Activated T-helper 1 cell treated with Interleukin-2 at 50 U/mL for 16 hours (primary cell): ENCODE results near the gene GJB1.
"Not testable (repeated sequence)": the region's sequence is repeated elsewhere in the genome, so short reads cannot be mapped to it uniquely, and the experiment has no call there.

ENCODE experiments used
- DNase-seq: peaks from one replicate; pipeline ENCODE4 v3.0.0-alpha.2; 2020; ENCODE audit warnings: low read depth

GJB1 gene

DNA sequence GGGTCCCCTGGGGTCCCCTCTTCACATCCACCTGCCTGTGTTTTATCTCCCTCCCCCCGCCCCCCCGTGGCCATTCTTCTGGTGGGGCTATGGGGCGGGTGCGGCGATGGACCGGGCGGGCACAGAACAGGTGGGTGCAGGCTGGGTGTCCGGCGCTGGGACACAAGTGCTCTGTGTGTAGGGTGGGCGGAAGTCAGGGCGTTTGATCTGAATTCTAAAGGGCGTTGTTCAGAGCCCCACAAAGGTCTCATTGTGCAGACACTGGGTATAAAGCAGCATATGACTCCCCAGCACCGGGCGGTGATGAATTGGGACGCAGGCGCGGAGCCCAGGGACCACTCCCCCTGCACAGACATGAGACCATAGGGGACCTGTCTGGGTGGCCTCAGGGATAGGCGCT is at the start of gene GJB1:
Gene GJB1 (plus strand): TSS at position 296 of the 400 bp plus-strand sequence. CDS start 484 bp downstream, outside the sequence.
- DNase-seq, result no peak

DNA sequence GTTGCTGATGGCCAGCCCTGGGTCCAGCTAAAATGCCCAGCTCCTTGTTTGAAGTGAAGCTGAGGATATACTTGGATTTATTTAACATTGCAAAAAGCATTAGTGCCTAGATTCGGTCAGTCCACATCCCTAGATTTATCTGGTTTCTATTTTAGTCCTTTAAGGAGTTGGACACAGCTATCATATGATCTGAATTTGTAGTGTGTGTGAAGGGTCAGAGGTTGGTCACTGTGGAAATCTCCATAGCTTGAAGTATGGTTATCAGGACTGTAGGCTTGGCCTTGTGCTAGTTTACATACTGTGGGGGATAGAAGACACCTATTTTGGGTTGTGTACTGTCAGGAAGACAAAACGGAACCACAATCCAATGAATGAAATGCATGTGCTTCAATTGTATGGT is 49.6 kb upstream of the GJB1 start:
- DNase-seq, result no peak

DNA sequence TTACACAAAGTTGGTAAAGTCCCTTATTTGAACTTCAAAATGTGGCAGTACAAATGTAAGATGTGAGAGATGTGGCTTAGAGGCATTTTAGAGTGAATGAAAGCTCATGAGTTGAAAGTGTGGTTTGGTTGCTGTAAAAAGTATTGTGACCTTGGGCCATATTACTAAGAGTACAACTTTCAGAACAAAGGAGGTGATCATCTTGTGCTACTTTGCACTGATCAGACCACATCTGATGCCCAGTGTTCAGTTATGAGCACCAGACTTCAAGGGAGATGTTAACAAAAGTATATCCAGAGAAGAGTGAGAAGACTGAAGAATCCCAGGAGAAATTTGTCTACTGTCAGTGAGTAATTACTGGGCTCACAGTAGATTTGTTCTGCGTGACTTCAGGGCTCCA is 48.2 kb upstream of the GJB1 start:
- DNase-seq, result no peak

DNA sequence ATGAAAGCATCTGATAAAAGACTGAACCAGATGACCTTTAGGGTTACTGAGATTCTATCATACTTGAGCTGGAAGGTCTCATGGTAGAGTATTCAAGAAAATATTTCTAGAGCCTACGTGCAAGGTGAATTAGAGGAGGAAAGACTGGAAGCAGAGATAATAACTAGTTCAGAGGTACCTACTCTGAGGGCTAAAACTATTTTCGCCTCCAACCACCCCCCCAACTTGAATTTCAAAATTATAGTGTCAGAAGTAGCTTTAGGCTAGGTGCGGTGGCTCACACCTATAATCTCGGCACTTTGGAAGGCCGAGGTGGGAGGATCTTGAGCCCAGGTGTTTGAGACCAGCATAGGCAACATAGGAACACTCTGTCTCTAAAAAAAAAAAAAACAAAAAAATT is 47.5 kb upstream of the GJB1 start:
- DNase-seq, result no peak

DNA sequence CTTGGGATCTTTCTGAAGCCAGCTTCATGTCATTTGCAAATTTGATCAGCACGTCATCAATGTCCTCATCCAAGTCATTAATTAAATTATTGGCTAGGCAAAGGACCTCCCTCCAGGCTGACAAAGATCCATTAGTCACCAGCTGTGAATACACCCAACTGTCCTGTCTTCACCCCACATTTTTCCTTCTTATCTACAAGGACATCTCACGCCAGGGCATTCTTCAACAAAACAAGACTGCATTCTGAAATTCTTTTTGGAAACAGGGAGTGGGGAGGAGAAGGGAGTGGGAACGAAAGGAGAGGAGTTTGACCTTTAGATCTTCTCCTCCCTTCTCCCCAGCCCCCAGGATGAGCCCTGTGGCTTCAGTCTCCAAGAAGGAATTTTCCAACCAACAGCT is 45.7 kb upstream of the GJB1 start:
- no peak for DNase-seq

DNA sequence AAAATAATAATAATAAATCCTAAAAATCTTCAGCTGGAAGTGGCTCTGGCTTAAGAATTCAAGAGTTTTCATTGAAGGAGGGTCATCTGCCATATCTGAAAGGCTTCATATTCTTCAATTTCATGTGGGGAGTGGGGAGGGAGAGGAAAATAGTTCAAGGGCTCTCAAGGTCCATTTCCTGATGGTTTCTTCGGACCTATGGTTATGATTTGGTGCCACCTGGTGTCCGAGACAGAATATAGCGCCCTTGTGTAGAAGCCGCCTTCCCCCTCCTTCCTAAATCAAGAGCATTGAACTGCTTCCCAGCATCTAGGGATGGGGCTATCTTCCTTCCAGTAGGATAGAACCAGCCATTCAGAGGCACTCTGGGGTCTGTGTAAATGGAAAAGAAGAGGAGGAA is 44.1 kb upstream of the GJB1 start:
- peak; percentile 8 for DNase-seq

DNA sequence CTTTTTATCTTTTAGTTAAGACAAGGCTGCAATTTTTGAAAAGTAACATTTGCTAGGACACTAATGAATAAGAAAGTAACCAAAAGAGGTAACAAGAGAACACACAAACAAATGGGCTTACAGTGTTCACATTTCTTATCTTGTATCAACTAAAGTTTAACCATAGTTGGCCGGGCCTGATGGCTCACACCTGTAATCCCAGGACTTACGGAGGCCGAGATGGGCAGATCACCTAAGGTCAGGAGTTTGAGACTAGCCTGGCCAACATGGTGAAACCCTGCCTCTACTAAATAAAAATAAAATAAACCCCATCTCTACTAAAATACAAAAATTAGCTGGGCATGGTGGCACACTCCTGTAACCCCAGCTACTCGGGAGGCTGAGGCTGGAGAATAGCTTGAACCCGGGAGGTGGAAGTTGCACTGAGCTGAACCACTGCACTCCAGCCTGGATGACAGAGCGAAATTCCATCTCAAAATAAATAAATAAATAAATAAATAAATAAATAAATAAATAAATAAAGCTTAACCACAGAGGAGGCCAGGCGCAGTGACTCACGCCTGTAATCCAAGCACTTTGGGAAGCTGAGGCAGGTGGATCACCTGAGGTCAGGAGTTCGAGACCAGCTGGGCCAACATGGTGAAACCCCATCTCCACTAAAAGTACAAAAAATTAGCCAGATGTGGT is 42.3 kb upstream of the GJB1 start:
- DNase-seq, result not testable (repeated sequence)

DNA sequence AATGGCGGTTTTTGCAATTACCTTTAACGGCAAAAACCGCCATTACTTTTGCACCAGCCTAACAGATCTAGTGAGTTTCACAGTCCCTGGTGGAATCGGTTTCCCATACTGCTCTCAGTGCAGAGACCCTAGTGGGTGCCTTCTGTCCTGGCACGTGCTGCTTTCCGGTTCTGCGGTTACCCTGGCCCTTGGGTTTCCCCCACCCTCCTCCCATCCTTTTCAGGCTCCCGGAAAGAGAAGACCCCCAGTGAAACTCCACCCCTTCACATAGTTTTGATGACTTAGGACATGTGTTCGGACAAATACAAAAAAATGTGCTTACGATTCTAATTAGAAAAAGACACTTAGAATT is 41.5 kb upstream of the GJB1 start:
- DNase-seq, result peak; percentile 2

DNA sequence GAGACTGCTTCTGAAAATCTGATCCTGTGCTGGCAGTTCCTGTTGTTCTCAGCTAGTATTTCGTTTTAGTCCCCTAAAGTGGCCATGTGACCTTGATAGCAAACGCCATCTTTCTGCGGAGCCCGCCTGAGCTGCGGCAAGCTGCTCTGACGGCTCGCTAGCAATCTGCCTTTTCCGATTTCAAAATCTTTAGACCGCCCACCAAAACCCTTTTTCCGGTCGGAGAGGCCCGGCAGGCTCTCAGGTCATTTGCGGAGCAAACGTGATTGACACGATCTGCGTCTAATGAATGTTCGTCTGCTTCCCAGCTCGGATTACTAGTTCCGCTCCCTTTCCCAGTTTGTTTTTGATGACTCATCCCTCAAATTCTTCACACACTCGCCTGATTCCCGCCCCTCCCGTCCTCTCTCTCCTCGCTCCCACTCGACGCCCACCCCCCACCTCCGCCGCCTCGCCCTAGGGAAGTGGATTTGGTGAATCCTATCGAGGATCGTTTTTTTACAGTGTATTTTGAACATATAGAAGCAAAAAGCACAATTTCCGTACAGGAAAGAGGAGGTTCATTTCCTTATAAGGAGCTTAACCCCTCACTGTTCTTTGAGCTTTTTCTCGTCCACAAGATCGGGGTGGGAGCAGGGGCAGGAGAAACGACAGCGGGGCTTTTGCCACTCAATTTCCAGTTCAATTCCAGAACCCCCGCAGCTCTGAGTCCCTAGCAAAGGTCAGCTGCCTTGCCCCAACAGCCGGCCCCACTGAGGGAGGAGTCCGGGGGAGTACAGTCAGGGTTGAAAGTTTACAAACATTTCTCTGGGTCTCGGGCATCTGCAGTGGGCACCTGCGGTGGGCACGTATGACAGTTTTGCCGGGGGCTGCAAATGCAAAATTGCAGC is 40.9 kb upstream of the GJB1 start:
- DNase-seq, result peak; percentile 68

DNA sequence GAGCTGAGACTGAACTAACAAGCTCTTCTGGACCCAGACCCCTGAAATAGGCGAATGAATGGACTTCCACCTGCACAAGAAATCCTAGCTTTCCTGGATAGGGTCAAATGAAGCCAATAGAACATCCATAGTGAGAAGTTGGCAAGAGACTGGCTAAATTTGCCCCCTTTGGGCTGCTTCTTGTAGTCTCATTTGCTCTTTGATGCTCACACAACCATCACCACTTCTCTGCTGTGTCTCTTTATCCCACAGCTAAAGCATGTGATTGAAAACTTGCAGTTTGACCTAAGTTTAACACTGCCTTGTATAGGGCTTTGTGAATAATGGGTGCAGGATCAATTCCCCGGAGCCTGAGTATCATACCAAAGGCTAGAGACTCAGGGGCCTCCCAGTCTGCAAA is 40.2 kb upstream of the GJB1 start:
- DNase-seq, result no peak

DNA sequence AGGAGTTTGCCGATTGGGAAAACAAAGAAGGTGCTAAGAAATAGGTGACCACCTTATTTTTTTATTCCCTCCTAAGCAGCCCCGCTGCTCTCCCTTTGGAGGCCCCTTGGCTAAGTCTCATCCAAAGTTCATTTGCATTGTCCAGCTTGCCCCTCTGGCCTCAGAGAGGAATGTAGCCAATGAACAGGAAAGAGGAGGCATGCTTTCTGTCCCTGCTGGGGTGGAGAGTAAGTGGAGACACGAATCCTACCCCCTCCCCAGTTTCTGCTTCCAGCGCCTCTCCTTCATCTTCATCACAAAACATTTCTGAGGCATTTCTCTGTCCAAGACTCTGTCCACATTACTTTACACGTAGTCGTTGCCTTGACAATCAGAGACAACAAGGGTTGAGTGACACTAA is 39.7 kb upstream of the GJB1 start:
- no peak for DNase-seq

DNA sequence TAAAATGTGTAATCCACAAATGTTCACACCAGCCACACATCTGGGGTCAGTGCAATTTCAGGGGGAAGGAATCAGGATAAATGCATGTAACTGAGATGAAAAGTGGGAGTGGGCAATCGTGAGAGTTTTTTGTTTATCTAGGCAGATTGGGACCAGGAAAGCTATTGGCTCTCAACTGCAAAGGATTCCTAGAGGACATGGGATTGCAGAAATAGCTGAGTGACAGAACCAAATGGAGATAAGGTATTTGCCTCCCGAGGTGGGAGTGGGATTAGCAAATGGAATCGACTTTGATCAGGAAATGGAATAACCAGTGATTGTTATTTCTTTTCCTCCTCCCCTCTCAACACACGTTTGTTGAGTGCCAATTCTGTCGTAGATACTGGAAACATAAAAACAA is 38.9 kb upstream of the GJB1 start:
- DNase-seq, result no peak

DNA sequence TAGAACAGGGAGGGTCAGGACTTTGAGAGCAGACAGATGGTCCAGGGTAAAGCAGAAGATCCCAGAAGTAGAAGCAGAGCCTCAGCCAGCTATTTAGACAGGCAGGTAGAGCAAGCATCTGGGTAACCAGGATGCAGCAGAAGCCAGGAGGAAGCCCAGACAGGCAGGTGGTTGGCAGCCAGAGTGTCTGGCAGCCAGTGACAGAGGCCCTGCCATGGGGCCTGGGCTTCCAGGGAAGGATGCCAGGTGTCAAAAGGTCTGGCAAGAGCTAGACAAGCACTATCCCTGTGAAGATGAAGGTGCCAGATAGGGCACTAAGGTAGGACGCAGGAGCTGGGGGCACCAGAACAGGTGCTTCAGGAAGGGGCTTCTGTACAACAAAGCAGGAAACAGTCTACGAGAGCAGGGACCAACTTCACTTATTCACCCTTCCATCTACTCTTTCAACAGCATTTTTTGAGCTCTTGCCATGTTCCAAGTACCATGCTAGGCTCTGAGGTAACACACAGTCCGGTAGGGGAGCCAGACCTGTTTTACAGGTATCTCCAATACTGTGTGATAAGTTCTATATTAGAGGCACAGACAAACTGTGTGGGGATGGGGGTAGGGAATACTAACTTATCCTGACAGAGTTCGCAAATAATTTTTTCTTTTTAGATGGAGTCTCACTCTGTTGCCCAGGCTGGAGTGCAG is 38.1 kb upstream of the GJB1 start:
- no peak for DNase-seq

DNA sequence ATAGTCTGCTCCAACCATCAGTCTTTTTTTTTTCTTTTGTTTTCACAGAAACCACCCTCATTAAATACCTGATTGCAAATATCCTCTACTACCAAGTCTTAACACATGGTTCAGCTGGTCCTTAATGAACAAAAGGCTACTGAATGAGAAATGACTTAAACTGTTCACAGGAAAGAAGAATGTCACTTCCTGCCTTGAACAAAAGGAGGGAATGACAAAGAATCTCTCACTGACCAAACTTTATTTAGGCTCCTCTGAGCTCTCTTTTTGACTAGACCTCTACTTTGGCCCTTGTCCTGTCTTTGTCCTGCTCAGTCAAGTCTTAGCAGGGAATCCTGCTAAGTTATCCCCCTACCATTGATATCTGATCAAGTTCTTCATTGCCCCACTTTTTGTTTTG is 31.8 kb upstream of the GJB1 start:
- DNase-seq, result no peak

DNA sequence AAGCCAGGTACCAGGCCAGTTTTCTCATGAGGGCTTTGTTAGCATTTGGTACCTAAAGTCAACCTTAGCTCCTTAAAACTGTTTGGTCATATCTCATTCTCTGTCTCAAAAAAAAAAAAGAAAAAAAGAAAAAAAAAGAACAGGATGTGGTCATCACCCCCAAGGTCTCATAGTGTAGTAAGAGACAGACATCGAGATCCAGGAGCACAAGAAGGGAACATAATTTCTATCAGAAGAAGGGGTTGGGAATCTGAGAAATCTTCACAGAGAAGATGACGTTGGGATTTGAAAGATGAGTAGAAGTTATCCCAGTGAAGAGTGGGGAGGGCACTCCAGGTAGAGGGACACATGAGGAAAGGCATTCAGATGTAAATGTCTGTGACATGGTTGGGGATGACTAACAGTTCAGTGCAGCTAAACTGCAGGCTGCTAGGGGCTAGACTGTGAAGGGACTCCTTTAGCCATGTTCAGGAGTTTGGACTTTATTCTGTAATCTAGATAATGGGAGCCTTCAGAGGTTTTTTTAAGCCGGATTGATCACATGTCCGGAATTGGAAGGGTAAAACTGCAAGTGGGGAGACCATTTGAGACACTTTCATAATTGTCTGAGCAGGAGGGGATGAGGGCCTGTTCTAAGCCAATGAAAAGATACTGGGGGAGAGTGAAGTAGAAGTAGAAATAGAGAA is 26.9 kb upstream of the GJB1 start:
- no peak for DNase-seq

DNA sequence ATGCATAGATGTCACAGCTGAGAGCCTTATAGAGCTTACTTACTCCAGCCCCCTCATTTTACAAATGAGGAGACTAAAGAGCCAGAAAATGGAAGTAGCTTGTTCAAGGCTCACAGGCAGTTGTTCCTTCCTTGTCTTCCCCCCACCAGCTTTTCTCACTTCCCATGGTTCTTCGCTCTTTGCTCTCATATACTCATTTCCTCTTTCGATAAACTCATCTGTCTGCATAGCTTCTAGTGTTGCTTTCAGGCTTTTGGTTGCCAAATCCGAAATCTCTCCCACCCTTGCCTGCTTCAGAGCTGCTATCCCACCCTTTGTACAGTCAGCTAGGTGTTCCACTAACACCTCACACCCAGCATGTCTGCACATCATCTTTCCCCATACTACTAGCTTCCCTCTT is 25.0 kb upstream of the GJB1 start:
- DNase-seq, result no peak

DNA sequence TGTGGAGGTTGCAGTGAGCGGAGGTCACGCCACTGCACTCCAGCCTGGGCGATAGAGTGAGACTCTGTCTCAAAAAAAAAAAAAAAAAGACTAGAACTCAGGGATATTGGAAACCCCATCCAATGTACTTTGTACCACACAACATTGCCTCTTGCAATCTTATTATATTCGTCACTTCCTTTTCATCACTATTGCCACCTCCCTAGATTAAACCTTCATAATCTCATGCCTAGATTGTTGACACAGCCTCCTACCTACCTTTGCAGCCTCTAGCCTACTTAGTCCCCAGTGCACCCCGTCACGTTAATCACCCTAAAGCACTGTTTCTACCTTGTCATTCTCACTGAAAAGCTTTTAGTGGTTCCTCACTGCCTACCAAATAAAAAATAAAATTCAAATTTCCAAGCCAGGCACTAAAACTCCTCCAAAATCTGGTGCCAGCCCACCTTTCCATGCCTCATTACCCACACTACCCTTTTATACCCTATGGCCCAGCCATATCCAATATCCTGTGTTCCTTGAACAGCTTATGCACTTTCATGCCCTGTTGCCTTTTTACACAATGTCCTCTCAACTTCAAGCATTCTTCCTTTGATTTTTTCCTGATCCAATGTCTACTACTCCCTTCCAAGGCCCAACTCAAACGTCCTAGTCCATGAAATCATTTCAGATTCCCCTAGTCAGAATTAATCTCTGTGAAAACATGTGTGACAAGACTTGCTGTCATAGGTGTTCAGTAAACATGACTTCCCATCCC is 23.6 kb upstream of the GJB1 start:
- DNase-seq, result no peak

DNA sequence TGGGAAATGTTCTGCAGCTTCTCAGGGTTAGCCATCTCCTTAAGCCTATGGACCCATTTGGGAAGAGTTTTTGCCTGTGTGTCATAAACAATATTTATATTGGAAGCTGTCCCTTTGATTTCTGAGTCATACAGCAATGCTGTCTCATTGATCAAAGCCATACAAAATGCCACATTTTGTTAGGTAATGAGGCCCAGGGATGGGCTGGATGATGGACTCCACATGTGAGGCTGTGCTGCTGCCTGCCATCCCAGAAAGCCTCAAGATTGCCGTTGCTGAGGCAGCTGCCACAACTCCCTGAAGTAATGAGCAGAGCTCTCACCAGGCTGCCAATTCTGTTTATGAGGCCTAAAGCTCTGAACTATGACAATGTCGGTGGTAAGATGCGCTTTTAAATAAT is 12.2 kb upstream of the GJB1 start:
- no peak for DNase-seq

DNA sequence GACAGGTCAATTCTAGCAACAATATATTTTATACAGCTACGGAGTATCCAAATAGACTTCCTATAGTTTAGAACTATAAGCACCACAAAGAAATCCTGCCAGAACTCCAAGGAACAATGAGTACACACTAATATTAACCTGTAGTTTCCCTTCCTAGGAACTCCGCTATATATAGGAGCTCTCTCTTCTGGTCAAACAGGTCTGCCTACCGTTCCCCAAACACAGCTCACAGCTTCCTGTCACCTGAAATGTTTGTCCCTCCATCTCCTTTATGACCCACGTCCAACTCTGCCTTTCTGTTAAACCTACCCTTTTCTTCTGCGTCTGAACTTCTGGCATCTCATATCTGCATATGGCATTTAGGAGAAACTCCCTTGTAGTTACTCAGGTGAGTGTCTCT is 10.5 kb upstream of the GJB1 start:
- no peak for DNase-seq

DNA sequence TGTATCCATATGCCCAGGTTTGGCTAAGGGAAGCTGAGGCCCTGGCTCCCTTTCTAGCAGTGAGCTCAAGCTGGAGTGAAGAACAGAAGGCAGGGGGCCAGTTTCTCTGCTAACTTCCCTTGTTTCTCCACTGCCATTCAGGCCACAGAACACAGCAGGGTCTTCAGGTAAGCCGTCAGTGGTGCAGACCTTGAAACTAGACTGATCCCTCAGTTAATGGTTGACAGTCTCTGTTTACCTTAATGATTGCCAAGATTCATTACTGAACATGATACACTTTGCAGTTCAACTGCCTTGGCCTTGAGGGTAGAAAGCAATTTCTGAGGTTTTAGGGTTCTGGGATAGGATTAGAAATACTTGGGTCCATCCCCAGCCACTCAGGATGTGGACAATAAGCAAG is 8.9 kb upstream of the GJB1 start:
- no peak for DNase-seq

DNA sequence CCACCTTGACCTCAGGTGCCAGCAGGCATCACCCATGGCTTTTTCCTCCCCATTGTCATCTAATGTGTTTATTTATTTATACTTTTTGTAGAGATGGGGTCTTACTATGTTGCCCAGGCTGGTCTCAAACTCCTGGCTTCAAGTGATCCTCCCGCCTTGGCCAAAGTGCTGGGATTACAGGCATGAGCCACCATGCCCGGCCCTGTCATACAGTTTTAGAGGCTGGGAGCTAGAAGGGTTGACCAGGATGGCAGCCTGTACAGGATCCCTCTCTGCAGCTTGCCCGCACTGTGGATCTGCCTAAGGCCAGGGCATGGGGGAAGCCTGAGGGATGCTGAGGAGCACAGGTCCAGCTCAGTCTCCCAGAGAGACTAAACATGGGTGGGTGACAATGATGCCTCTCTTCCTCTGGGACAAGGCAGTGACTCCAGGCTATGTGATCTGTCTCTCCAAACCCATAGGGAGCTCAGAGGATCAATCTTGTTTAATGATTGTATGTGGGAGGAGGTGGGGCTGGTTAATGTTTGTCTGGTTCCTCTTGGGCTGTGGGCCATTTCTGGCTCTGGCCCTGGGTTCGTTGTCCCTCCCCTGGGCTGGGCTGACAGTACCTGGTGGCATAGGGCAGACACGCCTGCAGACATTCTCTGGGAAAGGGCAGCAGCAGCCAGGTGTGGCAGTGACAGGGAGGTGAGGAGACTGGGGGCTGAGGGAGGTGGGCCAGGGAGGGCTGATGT is 8.3 kb upstream of the GJB1 start:
- DNase-seq, result no peak
